Ishikawa (cell line): Measurements from ENCODE around the gene SPOP.

Experiments
- EP300 ChIP-seq: IDR thresholded peaks from 2 replicates; pipeline ENCODE4 v1.6.1; 2012; ENCODE audit warnings: borderline replicate concordance
- FOXM1 ChIP-seq: IDR thresholded peaks from 2 replicates; pipeline ENCODE4 v1.6.1; 2012; ENCODE audit warnings: low read depth, borderline replicate concordance
- NFIC ChIP-seq: IDR thresholded peaks from 2 replicates; pipeline ENCODE4 v1.6.1; 2012
- RAD21 ChIP-seq: IDR thresholded peaks from 2 replicates; pipeline ENCODE4 v1.6.1; 2012; ENCODE audit warnings: low read depth
- TEAD4 ChIP-seq: IDR thresholded peaks from 2 replicates; pipeline ENCODE4 v1.6.1; 2012
- YY1 ChIP-seq: IDR thresholded peaks from 2 replicates; pipeline ENCODE4 v1.6.1; 2012; ENCODE audit warnings: low read depth
- TF ChIP-seq, protein P1 (sequence below): IDR thresholded peaks from 2 replicates; pipeline ENCODE4 v1.6.1; 2012; ENCODE audit warnings: low read depth, mild to moderate bottlenecking
- TF ChIP-seq, protein P2 (sequence below): IDR thresholded peaks from 2 replicates; pipeline ENCODE4 v1.6.1; 2012

DNA sequence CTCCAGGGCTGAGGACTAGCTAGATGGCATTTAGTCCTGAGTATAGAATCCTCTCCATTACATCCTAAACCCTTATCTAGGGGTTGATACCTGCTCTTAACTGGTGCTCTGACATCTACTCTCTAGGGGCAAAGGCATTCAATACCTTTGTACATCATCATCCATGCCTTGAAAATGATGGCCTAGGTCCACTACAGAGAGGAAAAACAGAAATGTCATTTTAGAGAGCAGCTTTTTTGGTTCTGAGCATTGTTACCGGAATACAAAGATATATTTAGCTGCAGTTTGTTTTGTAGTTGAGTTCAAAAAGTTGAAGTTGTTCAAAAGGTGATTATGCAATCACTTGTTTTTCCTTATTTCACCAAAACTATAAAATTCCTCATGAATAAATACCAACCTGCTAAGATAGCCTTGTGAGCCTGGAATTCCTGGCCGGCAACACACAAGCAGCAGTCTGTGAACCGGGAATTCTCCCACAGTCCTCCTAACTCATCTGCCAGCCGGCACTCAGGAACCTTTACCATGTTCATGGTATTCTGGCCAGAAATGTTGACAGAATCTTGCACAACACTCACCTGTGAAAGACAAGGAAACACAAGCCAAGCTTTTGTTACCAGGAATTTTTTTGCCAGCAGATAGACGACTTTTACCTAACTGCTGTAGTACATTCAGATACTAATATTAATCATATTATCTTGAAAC, 66.9 kb downstream of the SPOP start:
- TF ChIP-seq TEAD4 (no peak), FOXM1 (no peak), EP300 (no peak), RAD21 (no peak), YY1 (no peak), NFIC (no peak)
- TF ChIP-seq, protein P1, sequence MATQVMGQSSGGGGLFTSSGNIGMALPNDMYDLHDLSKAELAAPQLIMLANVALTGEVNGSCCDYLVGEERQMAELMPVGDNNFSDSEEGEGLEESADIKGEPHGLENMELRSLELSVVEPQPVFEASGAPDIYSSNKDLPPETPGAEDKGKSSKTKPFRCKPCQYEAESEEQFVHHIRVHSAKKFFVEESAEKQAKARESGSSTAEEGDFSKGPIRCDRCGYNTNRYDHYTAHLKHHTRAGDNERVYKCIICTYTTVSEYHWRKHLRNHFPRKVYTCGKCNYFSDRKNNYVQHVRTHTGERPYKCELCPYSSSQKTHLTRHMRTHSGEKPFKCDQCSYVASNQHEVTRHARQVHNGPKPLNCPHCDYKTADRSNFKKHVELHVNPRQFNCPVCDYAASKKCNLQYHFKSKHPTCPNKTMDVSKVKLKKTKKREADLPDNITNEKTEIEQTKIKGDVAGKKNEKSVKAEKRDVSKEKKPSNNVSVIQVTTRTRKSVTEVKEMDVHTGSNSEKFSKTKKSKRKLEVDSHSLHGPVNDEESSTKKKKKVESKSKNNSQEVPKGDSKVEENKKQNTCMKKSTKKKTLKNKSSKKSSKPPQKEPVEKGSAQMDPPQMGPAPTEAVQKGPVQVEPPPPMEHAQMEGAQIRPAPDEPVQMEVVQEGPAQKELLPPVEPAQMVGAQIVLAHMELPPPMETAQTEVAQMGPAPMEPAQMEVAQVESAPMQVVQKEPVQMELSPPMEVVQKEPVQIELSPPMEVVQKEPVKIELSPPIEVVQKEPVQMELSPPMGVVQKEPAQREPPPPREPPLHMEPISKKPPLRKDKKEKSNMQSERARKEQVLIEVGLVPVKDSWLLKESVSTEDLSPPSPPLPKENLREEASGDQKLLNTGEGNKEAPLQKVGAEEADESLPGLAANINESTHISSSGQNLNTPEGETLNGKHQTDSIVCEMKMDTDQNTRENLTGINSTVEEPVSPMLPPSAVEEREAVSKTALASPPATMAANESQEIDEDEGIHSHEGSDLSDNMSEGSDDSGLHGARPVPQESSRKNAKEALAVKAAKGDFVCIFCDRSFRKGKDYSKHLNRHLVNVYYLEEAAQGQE = no peak
- TF ChIP-seq, protein P2, sequence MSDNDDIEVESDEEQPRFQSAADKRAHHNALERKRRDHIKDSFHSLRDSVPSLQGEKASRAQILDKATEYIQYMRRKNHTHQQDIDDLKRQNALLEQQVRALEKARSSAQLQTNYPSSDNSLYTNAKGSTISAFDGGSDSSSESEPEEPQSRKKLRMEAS = no peak
